DND-41 (cell line): ENCODE measurements around the gene SOS2.

Source experiments
- ATAC-seq: fragments of 200-7000 bp; cut with Tn5 transposase; 3 replicates; pipeline ENCODE4 v1.9.1; 2021; ENCODE audit warnings: low read depth; ENCODE audit not compliant: insufficient read depth
- DNase-seq: peaks from one replicate; pipeline ENCODE4 v3.0.0-alpha.2; 2020
- H2AFZ ChIP-seq: 2 replicates; pipeline ENCODE4 v1.6.0; 2012; ENCODE audit warnings: low read depth, low read length
- H3K27ac ChIP-seq: 2 replicates; pipeline ENCODE4 v1.5.1; 2012; ENCODE audit warnings: low read length, inconsistent platforms
- H3K27me3 ChIP-seq: fragments of 200-600 bp; sonication (generic); 2 replicates; pipeline ENCODE4 v1.6.0; 2012; ENCODE audit warnings: low read length, mild to moderate bottlenecking, inconsistent platforms; ENCODE audit not compliant: insufficient read depth, poor library complexity
- H3K36me3 ChIP-seq: 2 replicates; pipeline ENCODE4 v1.5.1; 2012; ENCODE audit warnings: low read length, inconsistent platforms; ENCODE audit not compliant: insufficient read depth
- H3K4me1 ChIP-seq: 2 replicates; pipeline ENCODE4 v1.5.1; 2012; ENCODE audit warnings: mild to moderate bottlenecking, low read length; ENCODE audit not compliant: insufficient read depth
- H3K4me2 ChIP-seq: 2 replicates; pipeline ENCODE4 v1.6.0; 2012; ENCODE audit warnings: mild to moderate bottlenecking, moderate library complexity, low read length, inconsistent platforms; ENCODE audit not compliant: insufficient read depth
- H3K4me3 ChIP-seq, 2 experiments: fragments of 200-600 bp in 1 of 2; shearing (Covaris generic) in 1 of 2; 2 replicates each; pipeline ENCODE4 v1.5.1; 2012 to 2016; ENCODE audit warnings: inconsistent platforms in 2 of 2, low read length in 2 of 2, mild to moderate bottlenecking in 2 of 2, low read depth in 1 of 2, moderate library complexity in 1 of 2
- H3K79me2 ChIP-seq: 2 replicates; pipeline ENCODE4 v1.6.0; 2012; ENCODE audit warnings: low read length, inconsistent platforms; ENCODE audit not compliant: insufficient read depth
- H3K9ac ChIP-seq: 2 replicates; pipeline ENCODE4 v1.6.0; 2012; ENCODE audit warnings: low read depth, mild to moderate bottlenecking, inconsistent platforms, low read length, moderate library complexity
- H3K9me3 ChIP-seq: 2 replicates; pipeline ENCODE4 v1.5.1; 2012; ENCODE audit warnings: low read length, moderate library complexity, mild to moderate bottlenecking, inconsistent platforms; ENCODE audit not compliant: insufficient read depth, severe bottlenecking
- H4K20me1 ChIP-seq: 2 replicates; pipeline ENCODE4 v1.6.0; 2012; ENCODE audit warnings: low read length; ENCODE audit not compliant: insufficient read depth
- CTCF ChIP-seq: IDR thresholded peaks from 2 replicates; pipeline ENCODE4 v1.5.1; 2012; ENCODE audit warnings: borderline replicate concordance, low read length, moderate library complexity, mild to moderate bottlenecking; ENCODE audit not compliant: poor library complexity, severe bottlenecking; ENCODE audit errors: extremely low read depth
- EZH2 ChIP-seq: IDR thresholded peaks from 3 replicates; pipeline ENCODE4 v1.6.1; 2012; ENCODE audit warnings: borderline replicate concordance, low read depth, mild to moderate bottlenecking, moderate library complexity, low read length, inconsistent platforms; ENCODE audit not compliant: severe bottlenecking

Gene SOS2

GRCh38 chr14:50123062-50123461 is 108.3 kb downstream of the SOS2 start:
- Histone ChIP-seq H3K9ac (no peak overlapping the region), H3K79me2 (no peaks in the 10 kb centered on the region), H2AFZ (no peak overlapping the region), H3K4me3 (no peak overlapping the region), H3K27ac (no peak overlapping the region), H3K4me2 (no peak overlapping the region), H3K36me3 (peaks cover 21% of the 10 kb centered on the region; the same call in 1 of the 2 replicates), H4K20me1 (no peaks in the 10 kb centered on the region), H3K9me3 (no peaks in the 10 kb centered on the region), H3K4me1 (no peaks in the 10 kb centered on the region), H3K27me3 (no peaks in the 10 kb centered on the region)
- ATAC-seq (0 out of 3 replicates have a peak, but pooled peaks have one; percentile 35), DNase-seq (no peak)
- TF ChIP-seq CTCF (no peak), EZH2 (no peak)

GRCh38 chr14:50122291-50122690 is 109.1 kb downstream of the SOS2 start:
- DNase-seq (no peak), ATAC-seq (no peak)
- Histone ChIP-seq H3K27ac (no peak overlapping the region), H3K79me2 (no peaks in the 10 kb centered on the region), H4K20me1 (no peaks in the 10 kb centered on the region), H3K9ac (no peak overlapping the region), H3K27me3 (no peaks in the 10 kb centered on the region), H3K4me2 (no peak overlapping the region), H3K4me1 (no peaks in the 10 kb centered on the region), H2AFZ (no peak overlapping the region), H3K9me3 (no peaks in the 10 kb centered on the region), H3K4me3 (no peak overlapping the region), H3K36me3 (peaks cover 21% of the 10 kb centered on the region; the same call in 1 of the 2 replicates)
- TF ChIP-seq EZH2, result no peak
- no peak for TF ChIP-seq CTCF

GRCh38 chr14:50121486-50121885 is 109.9 kb downstream of the SOS2 start:
- Histone ChIP-seq H3K36me3 (peaks cover 21% of the 10 kb centered on the region; the same call in 1 of the 2 replicates), H3K27ac (no peak overlapping the region), H3K9ac (no peak overlapping the region), H3K4me1 (peaks cover 7% of the 10 kb centered on the region), H3K79me2 (no peaks in the 10 kb centered on the region), H2AFZ (no peak overlapping the region), H3K27me3 (no peaks in the 10 kb centered on the region), H3K4me2 (no peak overlapping the region), H4K20me1 (no peaks in the 10 kb centered on the region), H3K4me3 (no peak overlapping the region), H3K9me3 (no peaks in the 10 kb centered on the region)
- DNase-seq (no peak), ATAC-seq (no peak)
- TF ChIP-seq EZH2 (no peak), CTCF (no peak)

- Histone ChIP-seq H2AFZ (no peak overlapping the region), H3K4me2 (no peak overlapping the region)
- no peak for TF ChIP-seq EZH2
- no peak for TF ChIP-seq CTCF
Measured at GRCh38 chr14:50117456-50117855, 113.9 kb downstream of the SOS2 start.

More at GRCh38 chr14:50117456-50117855, 113.9 kb downstream of the SOS2 start:
- no peaks in the 10 kb centered on the region for H3K9me3 ChIP-seq
- H3K27ac ChIP-seq, result no peak overlapping the region
- no peak overlapping the region for H3K9ac ChIP-seq
- H3K4me1 ChIP-seq, result peaks cover 26% of the 10 kb centered on the region
- no peak overlapping the region for H3K4me3 ChIP-seq
- peaks cover 28% of the 10 kb centered on the region for H3K36me3 ChIP-seq
- ATAC-seq, result no peak
- H3K27me3 ChIP-seq, result no peaks in the 10 kb centered on the region
- H3K79me2 ChIP-seq, result peaks cover 34% of the 10 kb centered on the region
- 0 out of 2 replicates have a peak, but pooled peaks cover 5% of the 10 kb centered on the region for H4K20me1 ChIP-seq
- DNase-seq, result no peak
